ENCODE results near the gene GAP43.

DNA sequence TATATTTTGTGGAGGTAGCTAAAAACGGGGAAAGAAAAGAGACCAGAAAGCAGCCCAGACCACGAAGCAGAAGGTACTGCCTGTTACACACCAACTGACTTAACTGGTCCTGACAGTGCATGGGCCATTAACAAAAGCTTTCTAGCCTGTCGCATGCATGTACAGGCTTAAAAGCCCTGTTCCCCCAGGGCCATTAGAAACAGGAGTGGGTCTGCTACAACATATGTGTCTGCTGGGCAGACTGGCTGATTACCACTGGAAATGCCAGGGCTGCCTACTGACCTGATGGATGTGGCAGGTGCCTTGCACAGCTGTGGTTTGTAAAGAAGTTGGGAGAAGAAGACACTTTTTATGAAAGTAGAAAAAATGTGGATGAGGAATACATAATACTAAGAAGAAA, 137.4 kb downstream of the GAP43 start:
- no peak for TF ChIP-seq CTCF (IDR thresholded peaks at IDR 0.05; ENCODE audit: low read depth, low read length)
- TF ChIP-seq POLR2A (IDR thresholded peaks at IDR 0.05; ENCODE audit: extremely low read depth, insufficient read length): no peak
- no peak for TF ChIP-seq MAX (IDR thresholded peaks at IDR 0.05; ENCODE audit: low read depth, low read length)
